T-helper 22 cell (primary cell): Measurements from ENCODE around the gene PSMD6.

Experiments
- DNase-seq: peaks from one replicate; pipeline ENCODE4 v3.0.0-alpha.2; 2020; ENCODE audit warnings: low read depth

Gene PSMD6

DNA sequence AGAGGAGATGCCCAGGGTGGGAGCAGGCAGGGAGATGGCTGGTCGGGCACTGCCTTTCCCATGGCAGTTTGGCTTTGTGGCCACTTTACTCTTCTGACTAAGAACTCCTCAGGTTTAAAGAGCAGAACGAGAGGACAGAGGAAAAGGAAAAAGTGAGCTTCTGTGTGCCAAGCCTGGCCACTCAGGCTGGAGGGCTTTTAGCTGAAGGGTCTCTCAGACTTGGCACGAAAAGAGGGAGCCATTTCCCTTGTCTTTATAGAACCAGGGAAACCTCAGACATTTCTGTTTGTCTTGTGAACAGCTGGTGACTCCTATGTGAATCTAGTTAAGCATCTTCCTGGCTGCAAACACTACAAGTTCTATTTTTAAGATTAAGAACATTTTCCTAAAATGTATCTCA lies 23.3 kb upstream of the PSMD6 start:
- DNase-seq = no peak

DNA sequence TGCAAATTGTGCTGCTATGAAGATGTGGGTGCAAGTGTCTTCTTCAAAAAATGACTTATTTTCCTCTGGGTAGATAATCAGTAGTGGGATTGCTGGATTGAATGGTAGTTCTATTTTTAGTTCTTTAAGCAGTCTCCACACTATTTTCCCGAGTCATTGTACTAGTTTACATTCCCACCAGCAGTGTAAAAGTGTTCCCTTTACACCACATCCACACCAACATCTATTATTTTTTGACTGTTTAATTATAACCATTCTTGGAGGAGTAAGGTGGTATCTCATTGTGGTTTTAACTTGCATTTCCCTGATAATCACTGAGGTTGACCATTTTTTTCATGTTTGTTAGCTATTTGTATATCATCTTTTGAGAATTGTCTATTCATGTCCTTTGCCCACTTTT lies 19.7 kb upstream of the PSMD6 start:
- DNase-seq = no peak

DNA sequence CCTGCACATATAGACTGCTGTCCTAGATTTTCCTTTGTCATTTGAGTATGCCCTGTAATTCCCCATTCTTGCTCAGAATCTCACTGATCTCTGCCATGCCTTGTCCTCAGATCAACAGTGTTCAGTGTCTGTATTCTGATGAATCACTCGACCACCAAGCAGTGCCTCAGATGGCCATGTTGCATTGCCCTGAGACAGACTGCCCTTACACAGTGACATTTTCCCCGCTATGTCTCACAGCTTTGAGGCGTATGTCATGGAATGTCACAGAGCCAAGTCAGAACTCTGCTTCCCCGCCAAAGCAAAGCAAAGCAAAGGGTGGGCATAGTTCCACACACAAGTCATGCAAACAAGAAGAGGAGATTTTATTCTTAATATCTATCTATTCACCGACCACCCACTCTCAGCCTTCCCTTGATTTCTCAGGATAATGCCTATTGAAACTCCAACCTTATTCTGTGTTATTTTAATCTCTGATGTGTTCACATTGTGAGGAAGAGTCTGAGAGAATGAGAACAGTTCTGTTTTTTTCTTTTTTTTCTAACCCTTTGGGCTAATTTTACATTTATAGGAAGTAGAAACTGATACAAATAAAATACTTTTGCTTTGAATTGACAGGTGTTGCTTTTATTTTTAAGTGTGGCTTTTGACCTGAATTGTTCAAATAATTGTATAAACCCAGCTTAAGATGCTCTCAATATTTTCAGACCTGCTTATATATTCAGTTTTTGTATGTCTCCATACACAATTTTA lies 16.9 kb upstream of the PSMD6 start:
- no peak for DNase-seq

DNA sequence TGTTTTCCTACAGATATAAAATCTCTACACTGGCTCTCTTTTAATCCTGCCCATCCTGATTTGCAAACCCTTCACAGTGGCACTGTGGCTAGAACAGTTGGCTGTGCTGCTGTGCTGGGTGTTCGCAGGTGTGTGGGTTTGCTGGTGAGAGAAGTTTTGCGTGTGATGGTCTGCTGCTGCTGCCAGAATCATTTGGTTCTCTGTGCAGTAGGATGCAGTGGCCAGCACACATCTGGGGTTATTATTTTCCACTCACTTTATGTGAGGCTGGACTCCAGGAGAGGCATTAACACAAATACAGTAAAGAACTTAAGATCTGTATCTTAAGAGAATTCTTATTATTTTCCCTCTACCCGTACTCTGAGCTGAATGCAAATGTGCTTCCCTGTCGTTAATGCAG lies 16.0 kb upstream of the PSMD6 start:
- DNase-seq = no peak

DNA sequence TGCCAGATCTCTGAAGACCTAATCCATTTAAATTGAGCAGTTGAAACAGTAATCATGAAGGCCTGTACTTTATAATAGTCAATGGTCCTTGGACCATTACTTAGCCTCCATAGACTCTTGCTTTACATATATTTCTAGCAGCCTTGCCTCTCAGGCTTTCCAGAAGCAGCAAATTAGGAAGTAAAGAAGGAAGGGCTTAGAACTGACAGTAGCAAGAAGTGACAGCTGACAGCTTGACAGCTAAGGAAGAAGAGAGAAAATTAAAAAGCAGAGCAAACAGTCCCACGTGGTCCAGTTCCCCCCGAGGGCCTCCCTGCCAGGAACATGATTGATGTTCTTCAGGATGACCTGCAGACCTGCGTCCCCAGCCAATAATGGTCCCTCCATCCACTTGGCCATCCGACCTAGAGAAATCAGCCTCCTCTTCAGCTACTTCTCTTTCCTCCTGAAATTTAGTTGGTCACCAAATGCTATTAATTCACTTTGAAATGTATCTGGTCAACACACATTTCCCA lies 15.0 kb upstream of the PSMD6 start:
- DNase-seq = no peak

DNA sequence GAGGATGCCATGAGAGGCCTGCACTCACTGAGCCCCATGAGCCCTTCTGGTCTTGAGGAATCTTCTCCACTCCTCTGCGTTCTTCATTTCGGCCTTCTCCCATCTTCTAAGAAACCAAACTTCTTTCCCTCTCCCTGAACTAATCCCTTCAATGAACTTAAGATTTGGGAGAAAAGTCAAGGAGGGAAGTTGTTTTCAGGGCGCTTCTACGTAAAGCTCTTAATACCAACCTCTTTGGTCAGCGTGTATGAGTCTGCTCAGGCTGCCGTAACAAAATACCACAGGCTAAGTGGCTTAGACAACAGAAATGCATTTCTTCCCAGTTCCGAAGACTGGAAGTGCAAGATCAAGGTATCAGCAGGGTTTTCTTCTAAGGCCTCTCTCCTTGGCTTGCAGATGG lies 13.8 kb upstream of the PSMD6 start:
- DNase-seq = no peak

DNA sequence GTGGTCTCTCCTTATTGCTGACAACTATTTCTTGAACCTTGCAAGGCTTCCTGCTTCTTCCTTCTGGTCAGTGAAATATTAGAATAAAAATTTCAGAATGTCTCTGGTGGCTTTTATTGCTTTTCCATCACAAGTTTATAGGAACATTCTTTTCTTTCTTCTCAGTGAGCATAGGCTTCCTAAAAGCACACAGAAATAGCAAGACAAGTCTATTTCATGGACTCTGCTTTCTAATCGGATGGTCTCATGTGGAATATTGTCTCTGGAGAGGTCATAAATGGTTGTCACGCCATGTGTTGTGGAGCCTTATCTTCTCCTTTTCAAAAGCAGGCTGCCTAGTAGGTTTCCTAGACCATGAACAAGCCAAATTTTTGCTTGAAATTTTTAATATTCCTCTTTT lies 9.8 kb upstream of the PSMD6 start:
- no peak for DNase-seq

DNA sequence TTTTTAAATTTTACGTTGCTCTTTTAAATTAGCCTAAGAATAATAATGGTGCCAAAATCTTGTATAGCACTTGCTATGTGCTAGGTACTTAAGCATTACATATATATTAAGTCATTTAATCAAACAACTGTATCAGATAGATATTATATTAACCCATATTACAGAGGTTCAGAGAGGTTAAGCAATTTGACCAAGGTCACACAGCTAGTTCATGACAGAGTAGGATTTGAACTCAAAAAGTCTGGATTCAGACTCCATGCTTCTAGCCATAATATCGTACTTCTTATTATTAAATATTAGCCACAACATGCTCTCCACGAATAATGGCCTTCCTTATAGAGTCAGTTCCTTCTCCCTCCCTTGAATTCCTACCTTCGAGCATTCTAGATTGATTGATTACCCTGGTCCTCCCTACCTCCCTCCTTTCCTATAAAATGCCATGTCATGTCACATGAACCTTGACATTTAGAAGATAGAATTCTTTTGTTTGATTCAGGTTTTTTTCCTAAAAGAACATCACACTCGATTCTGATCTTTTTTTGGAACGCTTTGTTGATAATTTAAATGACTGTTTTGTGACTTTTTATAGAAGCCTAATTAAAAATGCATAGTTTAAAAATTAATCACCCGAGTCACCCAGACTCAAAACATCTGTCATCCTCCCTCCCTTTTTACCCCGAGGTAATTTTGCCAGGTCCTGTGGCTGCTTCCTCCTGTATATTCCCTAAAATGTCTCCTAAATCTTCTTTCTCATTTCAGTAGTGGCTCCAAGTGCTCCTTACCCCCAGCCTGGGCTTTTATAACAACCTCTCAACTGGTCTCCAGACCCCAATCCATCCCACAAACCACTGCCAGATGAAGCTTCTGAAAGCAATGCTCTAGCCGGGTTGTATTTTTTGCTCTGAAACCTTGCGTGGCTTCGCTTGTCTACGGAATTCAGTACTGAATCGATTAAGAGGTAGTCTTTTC lies 8.5 kb upstream of the PSMD6 start:
- DNase-seq = no peak

DNA sequence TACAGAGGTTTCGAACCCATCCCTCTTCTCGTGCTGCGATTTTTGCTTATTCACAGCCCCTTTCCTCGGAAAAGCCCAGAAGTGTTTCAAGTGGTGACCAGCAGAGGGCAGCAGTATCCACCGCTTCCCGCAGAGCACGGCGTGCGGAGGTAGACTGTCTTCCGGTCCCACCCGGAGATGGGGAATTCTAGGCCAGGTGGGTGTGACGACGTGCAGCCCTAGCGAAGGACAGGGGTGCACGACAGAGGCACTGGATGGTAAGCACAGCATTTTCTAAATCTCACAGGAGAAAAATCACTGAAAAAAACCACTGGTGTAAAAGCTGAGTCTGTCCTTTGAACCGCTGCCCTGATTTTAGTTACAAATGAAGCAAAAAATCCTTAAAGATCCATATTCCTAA lies 7.4 kb upstream of the PSMD6 start:
- peak; percentile 65 for DNase-seq

DNA sequence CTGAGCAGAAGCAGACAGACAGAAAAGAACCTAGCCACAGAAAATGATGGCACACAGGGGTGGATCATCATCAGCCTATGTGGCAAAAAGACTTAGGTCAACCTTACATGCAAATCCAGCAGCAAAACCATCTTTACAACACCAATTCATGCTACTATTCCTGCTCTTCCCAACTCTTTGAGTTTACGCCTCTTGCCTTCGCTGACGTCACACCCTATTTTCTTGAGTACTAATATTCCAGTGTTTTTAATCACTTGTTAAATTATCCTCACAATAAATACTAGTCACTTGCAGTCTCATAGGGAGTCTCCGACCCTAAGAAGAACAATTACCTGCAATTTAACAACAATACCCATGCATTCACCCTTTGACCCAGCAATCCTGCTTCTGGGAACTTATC lies 6.0 kb upstream of the PSMD6 start:
- no peak for DNase-seq

DNA sequence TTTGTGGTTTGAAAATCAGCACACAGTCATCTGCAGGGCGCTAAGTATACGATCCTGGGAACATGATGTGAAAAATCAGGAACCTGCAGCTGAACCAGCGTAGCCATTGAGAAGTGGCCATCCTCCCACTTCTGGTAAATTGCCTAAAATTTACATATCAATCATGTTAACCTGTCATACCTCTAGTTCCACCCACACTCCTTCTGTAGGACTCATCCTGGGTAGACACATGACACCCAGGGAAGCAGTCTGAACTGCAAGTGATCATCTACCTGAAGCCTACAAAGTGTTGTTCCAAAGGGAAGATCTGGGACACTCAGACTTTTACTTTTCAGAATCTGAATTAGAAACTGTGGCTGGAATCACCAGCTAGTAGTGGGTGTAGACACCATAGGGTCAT lies 5.5 kb upstream of the PSMD6 start:
- DNase-seq = no peak

DNA sequence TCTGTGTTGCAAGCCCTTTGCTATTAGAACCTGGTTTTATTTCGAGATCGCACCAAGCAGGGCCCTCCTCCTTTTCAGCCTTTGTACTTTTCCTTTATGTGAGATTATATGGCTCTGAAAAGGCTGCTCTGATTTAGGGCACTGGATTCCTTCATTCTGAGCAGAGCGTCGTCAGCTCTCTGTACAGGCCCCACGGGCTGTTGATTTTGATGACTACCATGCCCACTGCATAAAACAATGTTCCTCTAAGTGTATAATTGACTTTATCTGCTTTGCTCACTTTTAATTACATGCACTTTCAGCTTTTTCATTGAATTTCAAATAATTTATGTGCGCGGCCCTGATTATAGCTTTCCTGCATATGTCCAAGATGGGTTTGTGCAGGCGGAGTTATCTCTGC lies 4.4 kb upstream of the PSMD6 start:
- no peak for DNase-seq

DNA sequence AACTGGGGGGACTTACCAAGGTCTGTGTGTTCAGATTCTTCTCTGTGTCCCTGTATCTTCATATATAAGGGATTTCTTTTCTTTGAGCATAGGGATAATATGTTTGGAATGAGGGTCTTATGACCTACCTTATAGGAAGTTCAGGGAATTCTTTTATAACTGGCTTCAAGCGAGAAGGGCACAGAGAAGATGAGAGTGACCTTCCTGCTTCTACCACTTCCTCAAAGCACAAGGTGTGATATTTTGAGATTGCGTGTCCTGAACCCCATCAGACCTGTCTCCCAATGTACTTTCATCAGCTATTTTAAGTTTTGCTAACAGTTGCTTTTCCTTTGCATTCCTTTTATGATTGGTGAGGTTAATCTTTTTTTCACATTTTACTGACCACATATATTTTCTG lies 3.1 kb upstream of the PSMD6 start:
- no peak for DNase-seq

DNA sequence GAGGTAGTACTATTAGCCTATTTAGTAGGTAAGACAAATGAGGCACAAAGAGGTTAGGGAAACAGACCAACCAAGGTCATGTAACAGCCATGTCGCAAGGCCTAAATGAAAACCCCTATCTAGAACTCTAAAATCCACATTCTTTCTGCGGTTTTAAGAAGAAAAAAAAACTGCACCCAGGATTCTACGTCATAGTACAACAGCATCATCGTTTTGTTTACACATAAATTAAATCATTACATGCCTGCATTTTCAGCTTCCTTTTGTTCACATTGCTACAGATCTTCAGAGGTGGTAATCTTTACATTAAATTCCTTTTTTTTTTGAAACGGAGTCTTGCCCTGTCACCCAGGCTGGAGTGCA lies 548 bp upstream of the PSMD6 start:
- no peak for DNase-seq

DNA sequence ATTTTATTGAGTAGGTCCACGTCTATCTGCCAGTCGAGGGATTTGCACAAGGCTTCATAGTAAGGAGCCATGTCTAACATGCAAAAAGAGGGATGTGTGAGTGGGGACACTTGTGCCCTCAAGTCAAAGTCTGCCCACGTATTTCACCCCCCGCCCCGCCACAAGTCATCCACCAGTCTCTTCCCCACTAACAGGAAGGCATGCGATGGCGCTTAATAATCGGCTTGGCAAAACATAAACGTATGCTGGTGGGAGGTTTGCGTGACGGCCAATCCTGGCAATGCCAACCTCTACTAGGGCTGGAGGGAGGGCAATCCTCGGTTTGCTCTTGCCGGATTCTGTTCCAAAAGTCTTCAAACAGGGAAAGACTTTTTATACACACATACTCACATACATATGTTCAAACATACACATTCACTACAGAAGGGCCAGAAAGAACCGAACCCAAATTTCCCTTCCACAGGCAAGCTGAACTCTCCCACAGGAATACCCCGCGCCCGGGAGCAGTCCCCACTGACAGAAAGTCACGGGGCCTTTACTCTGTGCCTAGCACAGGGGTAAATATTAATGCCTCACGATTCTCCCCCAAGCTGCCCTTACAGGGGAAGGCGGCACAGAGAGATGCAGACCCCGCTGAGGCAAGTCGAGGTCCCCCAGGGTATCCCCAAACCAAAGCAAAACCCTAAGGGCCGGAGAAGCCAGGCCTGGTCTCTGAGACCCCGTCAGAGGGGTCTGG lies 675 bp downstream of the PSMD6 start:
- peak; percentile 12 for DNase-seq

DNA sequence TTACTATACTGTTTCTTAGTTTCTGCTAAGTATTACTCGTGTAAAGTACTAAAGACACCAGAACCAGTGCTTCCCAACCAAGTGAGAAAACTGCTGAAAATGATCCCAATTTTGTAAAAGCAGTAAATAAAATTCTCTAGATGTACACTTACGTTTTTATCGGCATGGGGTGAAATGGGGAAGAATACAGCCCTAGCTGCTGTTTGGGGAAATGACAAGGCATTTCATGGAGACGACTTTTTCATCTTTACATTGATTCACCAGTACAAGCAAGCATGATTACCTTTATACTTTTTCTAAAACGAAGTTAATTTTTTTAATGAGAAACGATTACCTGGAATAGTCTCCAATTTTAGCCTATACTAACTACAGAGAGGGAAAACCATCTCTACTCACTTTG lies 1.4 kb downstream of the PSMD6 start:
- no peak for DNase-seq

DNA sequence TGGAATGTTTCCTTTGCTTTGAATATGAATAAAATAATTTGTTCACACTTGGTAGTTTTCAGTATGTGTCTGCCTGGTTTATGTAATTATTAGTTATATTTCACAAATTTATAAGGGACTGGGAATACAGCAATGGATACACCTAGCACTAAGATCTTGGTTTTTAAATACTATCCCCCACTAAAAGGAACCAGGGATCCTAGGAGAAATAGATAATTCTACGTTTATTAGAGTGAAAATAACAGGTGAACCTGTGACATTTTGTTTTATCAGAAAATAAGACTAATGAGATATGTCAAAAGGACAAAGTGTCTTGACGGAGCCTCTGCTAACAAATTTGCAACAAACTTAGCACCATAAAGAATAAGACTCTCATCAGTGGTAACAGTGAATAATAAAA lies 3.4 kb downstream of the PSMD6 start:
- no peak for DNase-seq

DNA sequence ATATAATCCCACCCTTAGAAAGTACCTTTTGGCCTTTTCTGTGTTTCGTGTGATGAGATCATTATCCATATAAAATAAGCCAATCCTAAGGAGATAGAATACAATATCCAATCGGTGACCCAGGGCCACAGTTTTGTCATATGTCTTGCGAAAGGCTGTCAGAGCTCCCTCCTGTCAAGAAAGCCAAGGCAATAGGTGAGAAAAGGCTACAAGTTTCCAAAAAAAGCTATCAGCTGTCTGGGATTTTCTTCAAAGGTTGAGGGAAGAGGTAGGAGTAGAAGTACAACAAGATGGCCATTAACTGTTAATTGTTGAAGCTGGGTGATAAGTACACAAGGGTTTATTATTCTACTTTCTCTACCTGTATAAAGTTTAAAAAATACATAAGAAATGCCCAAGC lies 4.0 kb downstream of the PSMD6 start:
- no peak for DNase-seq

DNA sequence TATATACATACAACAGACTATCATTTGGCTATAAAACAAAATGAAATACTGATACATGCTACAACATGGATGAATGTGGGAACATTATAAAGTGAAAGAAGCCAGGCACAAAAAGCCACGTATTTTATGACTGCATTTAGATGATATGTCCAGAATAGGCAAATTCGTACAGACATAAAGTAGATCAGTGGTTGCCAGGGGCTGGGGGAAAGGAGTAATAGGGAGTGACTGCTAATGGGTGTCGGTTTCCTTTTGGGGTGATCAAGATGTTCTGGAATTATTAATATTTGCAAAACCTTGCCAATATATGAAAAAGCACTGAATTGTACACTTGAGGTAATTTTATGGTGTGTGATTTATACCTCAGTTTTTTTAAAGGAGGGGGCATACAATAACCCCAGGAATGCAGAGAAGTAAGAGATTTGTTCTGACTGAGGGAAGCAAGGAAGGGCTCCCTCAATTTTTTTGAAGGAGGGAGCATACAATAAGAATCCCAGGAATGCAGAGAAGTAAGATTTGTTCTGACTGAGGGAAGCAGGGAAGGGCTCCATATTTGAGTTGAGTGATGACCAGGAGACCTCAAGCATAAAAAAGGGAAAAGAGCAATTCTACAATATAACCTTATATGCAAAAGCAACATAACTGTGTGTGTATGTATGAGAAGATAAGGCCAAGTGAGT lies 6.2 kb downstream of the PSMD6 start:
- DNase-seq = no peak

DNA sequence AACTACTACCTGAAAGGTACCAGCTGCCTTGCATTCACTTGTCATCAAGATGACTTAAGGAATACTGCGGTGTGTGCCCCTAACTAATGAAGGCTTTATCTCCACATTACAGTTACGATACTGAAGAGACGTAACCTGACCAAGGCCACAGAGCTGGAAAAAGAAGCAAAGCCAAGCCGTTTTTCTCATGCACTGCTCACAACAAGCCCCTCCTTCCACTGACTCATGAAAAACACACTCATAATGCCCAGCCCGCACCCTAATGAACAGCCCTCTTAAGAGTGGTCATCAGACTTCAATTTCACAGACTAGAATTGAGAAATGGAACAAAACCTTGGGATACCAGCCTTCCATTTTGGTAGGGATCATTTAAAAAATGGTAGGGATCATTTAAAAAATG lies 11.6 kb downstream of the PSMD6 start:
- no peak for DNase-seq

DNA sequence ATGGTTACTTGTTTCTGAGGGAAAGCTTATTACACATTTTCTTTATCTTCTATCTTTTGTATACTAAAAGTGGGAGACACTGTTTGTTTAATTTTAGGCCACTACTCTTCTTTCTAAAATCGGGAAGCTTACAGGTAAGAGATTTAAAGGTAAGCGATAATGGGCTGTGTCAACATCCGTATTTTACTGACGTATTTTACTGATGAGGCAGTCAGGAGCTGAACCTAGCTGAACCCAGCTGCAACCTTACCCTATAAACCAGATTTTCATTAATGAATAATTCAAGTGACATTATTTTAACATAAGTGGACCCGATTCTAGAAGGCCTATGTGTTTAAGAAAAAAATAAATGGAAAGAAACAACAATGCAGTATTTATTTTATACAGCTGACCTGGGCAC lies 13.1 kb downstream of the PSMD6 start:
- DNase-seq = no peak

DNA sequence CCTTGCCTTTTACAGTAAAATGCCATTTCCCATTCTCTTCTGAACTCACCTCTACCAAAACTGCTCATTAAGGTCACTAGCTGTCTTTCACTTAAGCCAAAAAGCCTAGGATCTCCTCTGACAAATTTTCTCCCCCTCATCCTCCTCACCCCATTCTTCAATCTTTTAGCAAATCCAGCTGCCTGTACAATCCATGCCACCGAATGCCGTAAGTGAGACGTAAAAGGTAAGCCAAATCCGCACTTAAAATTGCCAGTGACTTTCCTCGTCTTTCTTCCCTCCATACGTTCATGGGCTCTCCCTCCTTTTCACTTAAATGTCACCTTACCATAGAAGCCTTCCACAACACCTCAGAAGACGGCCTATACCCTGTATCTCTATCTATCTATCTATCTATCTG lies 13.8 kb downstream of the PSMD6 start:
- no peak for DNase-seq
